ENCODE results near the gene SPATA13.

DNA sequence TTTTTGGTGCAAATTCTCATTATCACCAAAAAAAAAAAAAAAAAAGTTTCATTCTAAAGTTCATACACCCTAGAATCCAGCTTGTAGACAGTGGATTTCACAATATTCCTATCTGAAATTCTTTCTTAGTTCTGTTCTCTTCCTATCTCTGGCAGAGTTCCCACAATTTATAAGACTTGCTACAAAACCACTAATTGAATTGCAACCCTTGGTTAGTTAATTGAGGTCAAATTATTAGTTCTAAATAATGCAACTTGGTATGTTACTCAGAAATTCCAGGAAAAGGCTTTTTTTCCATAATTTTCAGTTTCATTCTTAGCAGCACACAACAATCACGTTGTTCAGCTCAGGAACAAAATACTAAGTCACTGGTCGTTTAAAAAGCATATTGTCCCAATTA, 58.5 kb downstream of the SPATA13 start:
- TF ChIP-seq, protein P1, sequence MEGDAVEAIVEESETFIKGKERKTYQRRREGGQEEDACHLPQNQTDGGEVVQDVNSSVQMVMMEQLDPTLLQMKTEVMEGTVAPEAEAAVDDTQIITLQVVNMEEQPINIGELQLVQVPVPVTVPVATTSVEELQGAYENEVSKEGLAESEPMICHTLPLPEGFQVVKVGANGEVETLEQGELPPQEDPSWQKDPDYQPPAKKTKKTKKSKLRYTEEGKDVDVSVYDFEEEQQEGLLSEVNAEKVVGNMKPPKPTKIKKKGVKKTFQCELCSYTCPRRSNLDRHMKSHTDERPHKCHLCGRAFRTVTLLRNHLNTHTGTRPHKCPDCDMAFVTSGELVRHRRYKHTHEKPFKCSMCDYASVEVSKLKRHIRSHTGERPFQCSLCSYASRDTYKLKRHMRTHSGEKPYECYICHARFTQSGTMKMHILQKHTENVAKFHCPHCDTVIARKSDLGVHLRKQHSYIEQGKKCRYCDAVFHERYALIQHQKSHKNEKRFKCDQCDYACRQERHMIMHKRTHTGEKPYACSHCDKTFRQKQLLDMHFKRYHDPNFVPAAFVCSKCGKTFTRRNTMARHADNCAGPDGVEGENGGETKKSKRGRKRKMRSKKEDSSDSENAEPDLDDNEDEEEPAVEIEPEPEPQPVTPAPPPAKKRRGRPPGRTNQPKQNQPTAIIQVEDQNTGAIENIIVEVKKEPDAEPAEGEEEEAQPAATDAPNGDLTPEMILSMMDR (IDR thresholded peaks at IDR 0.05): no peak
- no peak for TF ChIP-seq POLR2A (IDR thresholded peaks at IDR 0.05)
